H54 (cell line): ENCODE results near the gene DNAJC7.
A peak's percentile ranks its signal among the peaks of the same experiment; 100 is the strongest.

Experiments
- DNase-seq: peaks from one replicate; pipeline ENCODE4 v3.0.0; 2011; ENCODE audit warnings: low spot score, mixed read lengths; ENCODE audit not compliant: insufficient read length
- FAIRE-seq: peaks from 3 replicates; lab custom pipeline; 2011; peaks lifted over from hg19 to GRCh38; lab: Jason Lieb, UNC
- POLR2A ChIP-seq: IDR thresholded peaks from 2 replicates; pipeline ENCODE4 v1.6.1; 2011; ENCODE audit warnings: low read depth, mild to moderate bottlenecking, low read length

Gene DNAJC7

GRCh38 chr17:42016941-42017865 is at the start of gene DNAJC7:
TSS of gene DNAJC7 (minus strand) at chr17:42017439. CDS start at chr17:42017416, 23 bp downstream.
- TF ChIP-seq POLR2A = peak; percentile 79
- DNase-seq = peak; percentile 79
- no peak for FAIRE-seq

- no peak for TF ChIP-seq POLR2A
- DNase-seq = no peak
- no peak for FAIRE-seq
These were observed 48.0 kb upstream of the DNAJC7 start for GRCh38 chr17:42065201-42065600.

- TF ChIP-seq POLR2A = no peak
- DNase-seq (no peak), FAIRE-seq (no peak)
These were observed 45.4 kb upstream of the DNAJC7 start for GRCh38 chr17:42062681-42063080.

GRCh38 chr17:42061646-42062487 is 44.6 kb upstream of the DNAJC7 start:
- DNase-seq (no peak), FAIRE-seq (no peak)
- TF ChIP-seq POLR2A = no peak

- DNase-seq = no peak
- no peak for FAIRE-seq
- TF ChIP-seq POLR2A = no peak
These were observed 43.0 kb upstream of the DNAJC7 start for GRCh38 chr17:42060231-42060630.

GRCh38 chr17:42059815-42060214 is 42.6 kb upstream of the DNAJC7 start:
- DNase-seq = no peak
- no peak for TF ChIP-seq POLR2A
- FAIRE-seq = no peak

GRCh38 chr17:42058063-42058462 is 40.8 kb upstream of the DNAJC7 start:
- no peak for TF ChIP-seq POLR2A
- FAIRE-seq (no peak), DNase-seq (no peak)

- DNase-seq (no peak), FAIRE-seq (no peak)
- no peak for TF ChIP-seq POLR2A
These were observed 39.4 kb upstream of the DNAJC7 start for GRCh38 chr17:42056635-42057034.

- TF ChIP-seq POLR2A = no peak
- DNase-seq (peak; percentile 54), FAIRE-seq (no peak)
These were observed 38.3 kb upstream of the DNAJC7 start for GRCh38 chr17:42055496-42055895.

GRCh38 chr17:42055027-42055426 is 37.8 kb upstream of the DNAJC7 start:
- DNase-seq (no peak), FAIRE-seq (no peak)
- no peak for TF ChIP-seq POLR2A

- TF ChIP-seq POLR2A = no peak
- no peak for DNase-seq
- no peak for FAIRE-seq
These were observed 36.7 kb upstream of the DNAJC7 start for GRCh38 chr17:42053731-42054500.

GRCh38 chr17:42052346-42052877 is 35.2 kb upstream of the DNAJC7 start:
- FAIRE-seq (no peak), DNase-seq (no peak)
- TF ChIP-seq POLR2A = no peak

GRCh38 chr17:42051645-42052044 is 34.4 kb upstream of the DNAJC7 start:
- FAIRE-seq = no peak
- TF ChIP-seq POLR2A = no peak
- no peak for DNase-seq
